Measurements from ENCODE around the gene PEMT. TPM values are rescaled to one million over a fixed set of nuclear protein-coding genes. Genes with fewer than 3 reads are reported as not detected.

PEMT gene
- total RNA-seq, 1 experiment from 2014 or later: 29.5 TPM

- H3K9me3 Mint-ChIP-seq (ENCODE audit: unreplicated experiment): no peaks in the 10 kb centered on the region
- CTCF ChIA-PET: no interaction called here
Measured at GRCh38 chr17:17595755-17596154, 4.2 kb upstream of the PEMT start.

GRCh38 chr17:17593222-17593620 is 1.7 kb upstream of the PEMT start:
- H3K27me3 ChIP-seq (replicated peaks; ENCODE audit: control insufficient read depth, insufficient read depth, low read length): no peaks in the 10 kb centered on the region
- H3K27ac Mint-ChIP-seq (ENCODE audit: unreplicated experiment): no peak overlapping the region
- peaks cover 19% of the 10 kb centered on the region for H3K4me1 Mint-ChIP-seq (ENCODE audit: low read depth, unreplicated experiment)
- no peaks in the 10 kb centered on the region for H3K9me3 Mint-ChIP-seq (ENCODE audit: unreplicated experiment)
- H3K36me3 Mint-ChIP-seq (ENCODE audit: insufficient read depth, unreplicated experiment): peaks cover 12% of the 10 kb centered on the region
- peaks cover 14% of the 10 kb centered on the region for H3K4me1 ChIP-seq
- ChIA-PET CTCF (no interaction called here), POLR2A (no interaction called here)
- no TSS peak for BruUV-seq (replicated peaks)
- intact Hi-C loops (cut with micrococcal nuclease; ENCODE audit: unreplicated experiment): no loop called here
- H3K4me3 Mint-ChIP-seq (ENCODE audit: unreplicated experiment): no peak overlapping the region
- DNase-seq: no peak
- no peak overlapping the region for H3K4me3 ChIP-seq (ENCODE audit: low read depth, low read length)
- TF ChIP-seq CTCF (IDR thresholded peaks at IDR 0.05; ENCODE audit: insufficient read depth in 1 of 2, low read depth in 1 of 2, low read length in 1 of 2, severe bottlenecking in 1 of 2, unreplicated experiment in 1 of 2): no peak
- no peaks in the 10 kb centered on the region; the same call in 1 of the 2 replicates for H3K36me3 ChIP-seq (ENCODE audit: control insufficient read depth, insufficient read depth, low read length)
- H3K9me3 ChIP-seq: no peaks in the 10 kb centered on the region
- no peaks in the 10 kb centered on the region for H3K27me3 Mint-ChIP-seq (ENCODE audit: insufficient read depth, unreplicated experiment)

More at GRCh38 chr17:17595755-17596154, 4.2 kb upstream of the PEMT start:
- peaks cover 12% of the 10 kb centered on the region for H3K36me3 Mint-ChIP-seq (ENCODE audit: insufficient read depth, unreplicated experiment)
- no peak for TF ChIP-seq CTCF (IDR thresholded peaks at IDR 0.05; ENCODE audit: insufficient read depth in 1 of 2, low read depth in 1 of 2, low read length in 1 of 2, severe bottlenecking in 1 of 2, unreplicated experiment in 1 of 2)
- no peaks in the 10 kb centered on the region for H3K9me3 ChIP-seq
- H3K4me1 Mint-ChIP-seq (ENCODE audit: low read depth, unreplicated experiment): peaks cover 12% of the 10 kb centered on the region
- H3K4me3 ChIP-seq (ENCODE audit: low read depth, low read length): no peak overlapping the region
- H3K27ac Mint-ChIP-seq (ENCODE audit: unreplicated experiment): no peak overlapping the region
- H3K27me3 Mint-ChIP-seq (ENCODE audit: insufficient read depth, unreplicated experiment): no peaks in the 10 kb centered on the region
- no peaks in the 10 kb centered on the region for H3K27me3 ChIP-seq (replicated peaks; ENCODE audit: control insufficient read depth, insufficient read depth, low read length)
- intact Hi-C loops (cut with micrococcal nuclease; ENCODE audit: unreplicated experiment): no loop called here
- H3K4me3 Mint-ChIP-seq (ENCODE audit: unreplicated experiment): no peak overlapping the region
- H3K4me1 ChIP-seq: peaks cover 14% of the 10 kb centered on the region
- DNase-seq: no peak
- H3K36me3 ChIP-seq (ENCODE audit: control insufficient read depth, insufficient read depth, low read length): no peaks in the 10 kb centered on the region
- BruUV-seq (replicated peaks): no TSS peak
- POLR2A ChIA-PET: no interaction called here

- Histone ChIP-seq H3K36me3 (ENCODE audit: control insufficient read depth, insufficient read depth, low read length) (no peaks in the 10 kb centered on the region; the same call in 1 of the 2 replicates), H3K27me3 (replicated peaks; ENCODE audit: control insufficient read depth, insufficient read depth, low read length) (no peaks in the 10 kb centered on the region), H3K4me1 (peaks cover 14% of the 10 kb centered on the region), H3K9me3 (no peaks in the 10 kb centered on the region), H3K4me3 (ENCODE audit: low read depth, low read length) (peak overlapping the region; percentile 51)
- H3K4me1 Mint-ChIP-seq (ENCODE audit: low read depth, unreplicated experiment): peaks cover 19% of the 10 kb centered on the region
- ChIA-PET POLR2A (interaction anchor here (0.5 to 2.3 kb wide), 4 partner anchors 11 to 94 kb away, joined by 3 to 22 read pairs (median 6); partner anchors contain the start of gene RASD1), CTCF (interaction anchor here (2.0 to 3.0 kb wide), 2 partner anchors 23 to 94 kb away, joined by 12 to 17 read pairs; partner anchors contain the start of gene RASD1)
- no peaks in the 10 kb centered on the region for H3K27me3 Mint-ChIP-seq (ENCODE audit: insufficient read depth, unreplicated experiment)
- no peak for TF ChIP-seq CTCF (IDR thresholded peaks at IDR 0.05; ENCODE audit: insufficient read depth in 1 of 2, low read depth in 1 of 2, low read length in 1 of 2, severe bottlenecking in 1 of 2, unreplicated experiment in 1 of 2)
- TSS peak; percentile 35 for BruUV-seq (replicated peaks)
- H3K36me3 Mint-ChIP-seq (ENCODE audit: insufficient read depth, unreplicated experiment): peaks cover 11% of the 10 kb centered on the region
- DNase-seq: no peak
- intact Hi-C loops (cut with micrococcal nuclease; ENCODE audit: unreplicated experiment): loop anchor here (2.0 kb wide), 1 partner anchor 22 kb away; no protein-coding TSS in a partner anchor
- peaks cover 5% of the 10 kb centered on the region for H3K9me3 Mint-ChIP-seq (ENCODE audit: unreplicated experiment)
- peak overlapping the region; percentile 85 for H3K27ac Mint-ChIP-seq (ENCODE audit: unreplicated experiment)
- H3K4me3 Mint-ChIP-seq (ENCODE audit: unreplicated experiment): peak overlapping the region; percentile 94
Measured at GRCh38 chr17:17590883-17591354, 589 bp downstream of the PEMT start.
